ENCODE measurements around the gene SRF. TPM values are rescaled to one million over a fixed set of nuclear protein-coding genes. Genes with fewer than 3 reads are reported as not detected.

SRF gene
- total RNA-seq, 2 experiments from 2014 or later = 34.5 to 35.4 TPM

- CTCF ChIA-PET = no interaction called here
- no peaks in the 10 kb centered on the region for H3K4me1 Mint-ChIP-seq (ENCODE audit: low read depth)
- TF ChIP-seq, protein P1, sequence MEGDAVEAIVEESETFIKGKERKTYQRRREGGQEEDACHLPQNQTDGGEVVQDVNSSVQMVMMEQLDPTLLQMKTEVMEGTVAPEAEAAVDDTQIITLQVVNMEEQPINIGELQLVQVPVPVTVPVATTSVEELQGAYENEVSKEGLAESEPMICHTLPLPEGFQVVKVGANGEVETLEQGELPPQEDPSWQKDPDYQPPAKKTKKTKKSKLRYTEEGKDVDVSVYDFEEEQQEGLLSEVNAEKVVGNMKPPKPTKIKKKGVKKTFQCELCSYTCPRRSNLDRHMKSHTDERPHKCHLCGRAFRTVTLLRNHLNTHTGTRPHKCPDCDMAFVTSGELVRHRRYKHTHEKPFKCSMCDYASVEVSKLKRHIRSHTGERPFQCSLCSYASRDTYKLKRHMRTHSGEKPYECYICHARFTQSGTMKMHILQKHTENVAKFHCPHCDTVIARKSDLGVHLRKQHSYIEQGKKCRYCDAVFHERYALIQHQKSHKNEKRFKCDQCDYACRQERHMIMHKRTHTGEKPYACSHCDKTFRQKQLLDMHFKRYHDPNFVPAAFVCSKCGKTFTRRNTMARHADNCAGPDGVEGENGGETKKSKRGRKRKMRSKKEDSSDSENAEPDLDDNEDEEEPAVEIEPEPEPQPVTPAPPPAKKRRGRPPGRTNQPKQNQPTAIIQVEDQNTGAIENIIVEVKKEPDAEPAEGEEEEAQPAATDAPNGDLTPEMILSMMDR (IDR thresholded peaks at IDR 0.05) = no peak
- no peak overlapping the region for H3K4me3 Mint-ChIP-seq
- H3K9me3 Mint-ChIP-seq = no peaks in the 10 kb centered on the region
- POLR2A ChIA-PET = interaction anchor here (2.2 kb wide), 1 partner anchor 12 kb away, joined by 7 read pairs; no protein-coding TSS in a partner anchor
- no peak overlapping the region for H3K27ac Mint-ChIP-seq
- intact Hi-C loops (cut with micrococcal nuclease) = no loop called here
- peaks cover 26% of the 10 kb centered on the region for H3K36me3 Mint-ChIP-seq (ENCODE audit: low read depth)
- ATAC-seq = no peak
- DNase-seq = no peak
- H3K27me3 Mint-ChIP-seq = no peaks in the 10 kb centered on the region
Measured at GRCh38 chr6:43196337-43196736, 25.3 kb downstream of the SRF start.

DNA sequence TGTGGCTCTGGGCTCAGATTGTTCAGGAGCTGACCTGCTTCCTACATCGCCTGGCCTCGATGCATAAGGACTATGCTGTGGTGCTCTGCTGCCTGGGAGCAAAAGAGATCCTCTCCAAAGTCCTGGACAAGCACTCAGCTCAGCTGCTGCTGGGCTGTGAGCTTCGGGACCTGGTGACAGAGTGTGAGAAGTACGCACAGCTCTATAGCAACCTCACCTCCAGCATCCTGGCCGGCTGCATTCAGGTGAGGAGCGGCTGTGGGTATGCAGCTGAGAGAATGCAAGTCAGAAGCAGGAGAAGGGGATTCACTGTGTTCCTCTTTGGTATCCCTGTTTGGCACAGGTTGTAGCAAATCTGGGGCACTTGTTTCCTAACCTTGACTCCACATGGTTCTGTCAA, 28.8 kb downstream of the SRF start:
- Mint-ChIP-seq H3K4me3 (no peak overlapping the region), H3K27me3 (no peaks in the 10 kb centered on the region), H3K9me3 (no peaks in the 10 kb centered on the region), H3K4me1 (ENCODE audit: low read depth) (no peaks in the 10 kb centered on the region), H3K27ac (no peak overlapping the region), H3K36me3 (ENCODE audit: low read depth) (peaks cover 11% of the 10 kb centered on the region)
- ATAC-seq (no peak), DNase-seq (no peak)
- CTCF ChIA-PET = no interaction called here
- intact Hi-C loops (cut with micrococcal nuclease) = no loop called here
- TF ChIP-seq, protein P1 (IDR thresholded peaks at IDR 0.05) = no peak
- POLR2A ChIA-PET = interaction anchor here (1.0 to 1.1 kb wide), 2 partner anchors 25 to 65 kb away, joined by 3 read pairs; no protein-coding TSS in a partner anchor

- ATAC-seq (no peak), DNase-seq (no peak)
- Mint-ChIP-seq H3K27me3 (no peaks in the 10 kb centered on the region), H3K4me1 (ENCODE audit: low read depth) (no peaks in the 10 kb centered on the region), H3K27ac (peak overlapping the region; percentile 12), H3K4me3 (no peak overlapping the region), H3K36me3 (ENCODE audit: low read depth) (peaks cover 7% of the 10 kb centered on the region), H3K9me3 (no peaks in the 10 kb centered on the region)
- CTCF ChIA-PET = interaction anchor here (1.1 kb wide), 1 partner anchor 29 kb away, joined by 3 read pairs; the partner anchor contains the start of gene DNPH1
- POLR2A ChIA-PET = interaction anchor here (1.2 to 3.0 kb wide), 2 partner anchors 15 to 20 kb away, joined by 3 to 9 read pairs; no protein-coding TSS in a partner anchor
- intact Hi-C loops (cut with micrococcal nuclease) = no loop called here
- TF ChIP-seq, protein P1 (IDR thresholded peaks at IDR 0.05) = no peak
Measured at GRCh38 chr6:43200541-43200940, 29.5 kb downstream of the SRF start.

GRCh38 chr6:43202451-43202850, 31.4 kb downstream of the SRF start:
- CTCF ChIA-PET = no interaction called here
- Mint-ChIP-seq H3K4me1 (ENCODE audit: low read depth) (no peaks in the 10 kb centered on the region), H3K4me3 (no peak overlapping the region), H3K27ac (no peak overlapping the region), H3K27me3 (no peaks in the 10 kb centered on the region), H3K36me3 (ENCODE audit: low read depth) (peaks cover 15% of the 10 kb centered on the region), H3K9me3 (no peaks in the 10 kb centered on the region)
- ATAC-seq (no peak), DNase-seq (no peak)
- POLR2A ChIA-PET = interaction anchor here (1.2 to 3.0 kb wide), 2 partner anchors 13 to 21 kb away, joined by 3 to 9 read pairs; no protein-coding TSS in a partner anchor
- TF ChIP-seq, protein P1 (IDR thresholded peaks at IDR 0.05) = no peak
- intact Hi-C loops (cut with micrococcal nuclease) = no loop called here

DNA sequence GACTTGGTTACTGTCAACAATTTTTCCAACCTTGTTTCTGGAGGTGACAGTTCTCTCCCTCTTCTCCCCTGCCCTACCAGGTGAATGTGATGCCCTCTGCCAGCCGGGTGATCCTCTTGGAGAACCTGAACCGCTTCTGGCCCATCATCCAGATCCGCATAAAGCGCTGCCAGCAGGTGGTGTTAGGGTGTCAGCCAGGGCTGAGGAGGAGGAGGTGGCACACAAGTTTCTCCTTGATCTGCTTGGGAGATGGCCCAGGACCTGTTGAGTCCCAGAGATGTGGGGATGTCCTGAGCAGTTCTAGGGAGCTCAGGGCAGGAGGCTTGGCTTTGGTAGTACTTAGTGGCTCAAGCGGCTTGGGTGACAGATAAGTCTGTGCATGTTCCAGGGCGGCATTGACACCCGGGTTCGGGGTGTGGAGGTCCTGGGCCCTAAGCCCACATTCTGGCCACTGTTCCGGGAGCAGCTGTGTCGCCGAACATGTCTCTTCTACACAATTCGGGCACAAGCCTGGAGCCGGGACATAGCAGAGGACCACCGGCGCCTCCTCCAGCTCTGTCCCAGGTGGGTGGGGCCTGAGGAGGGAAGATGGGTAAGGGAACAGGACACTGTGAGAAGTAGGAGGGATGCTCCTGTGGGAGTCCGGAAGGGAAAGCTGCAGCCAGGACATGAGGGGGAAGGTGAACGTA, 32.1 kb downstream of the SRF start:
- H3K4me3 Mint-ChIP-seq = no peak overlapping the region
- intact Hi-C loops (cut with micrococcal nuclease) = no loop called here
- TF ChIP-seq, protein P1 (IDR thresholded peaks at IDR 0.05) = no peak
- POLR2A ChIA-PET = interaction anchor here (1.2 to 3.0 kb wide), 2 partner anchors 13 to 20 kb away, joined by 3 to 9 read pairs; no protein-coding TSS in a partner anchor
- H3K27ac Mint-ChIP-seq = no peak overlapping the region
- no peak for DNase-seq
- H3K27me3 Mint-ChIP-seq = no peaks in the 10 kb centered on the region
- H3K9me3 Mint-ChIP-seq = no peaks in the 10 kb centered on the region
- no peaks in the 10 kb centered on the region for H3K4me1 Mint-ChIP-seq (ENCODE audit: low read depth)
- CTCF ChIA-PET = no interaction called here
- H3K36me3 Mint-ChIP-seq (ENCODE audit: low read depth) = peaks cover 12% of the 10 kb centered on the region
- ATAC-seq = no peak

All from activated CD8-positive, alpha-beta T cell treated with anti-CD3 and anti-CD28 coated beads for 36 hours (primary cell).